Body of pancreas (tissue), 4 donors: Measurements from ENCODE around the gene GRXCR1.

Source experiments
- POLR2A ChIP-seq, 3 donors: fragments of 450-650 bp; IDR thresholded peaks; one replicate each; pipeline ENCODE4 v1.6.1; 2016; ENCODE audit warnings: antibody characterized with exemption in 3 of 3, mild to moderate bottlenecking in 2 of 3
- TF ChIP-seq, protein P1 (sequence below), 7 experiments: fragments of 450-650 bp in 4 of 7; fragments of 200-600 bp in 3 of 7; sonication (generic) in 3 of 7; IDR thresholded peaks; one replicate each; pipeline ENCODE4 v1.5.1; 2016 to 2019; ENCODE audit warnings: antibody characterized with exemption in 7 of 7

DNA sequence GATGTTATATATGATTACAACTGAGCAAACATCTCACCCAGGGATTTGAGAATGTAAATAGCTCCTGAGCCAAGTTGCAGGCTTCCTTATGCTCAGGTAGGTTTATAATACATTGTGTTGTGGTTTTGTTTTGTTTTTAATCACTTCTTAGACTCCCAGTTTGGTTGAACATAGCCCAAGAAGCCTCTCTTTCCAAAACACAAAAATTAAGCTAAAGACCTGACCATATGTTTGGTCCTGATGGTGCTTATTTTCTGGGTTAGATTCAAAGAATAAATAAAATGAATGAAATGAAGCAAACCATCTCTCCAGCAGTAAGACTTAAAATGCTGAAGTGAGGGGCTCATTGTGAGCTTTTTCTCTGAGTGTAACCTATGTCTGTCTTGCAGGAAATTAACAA lies 93.5 kb downstream of the GRXCR1 start:
- TF ChIP-seq, protein P1, sequence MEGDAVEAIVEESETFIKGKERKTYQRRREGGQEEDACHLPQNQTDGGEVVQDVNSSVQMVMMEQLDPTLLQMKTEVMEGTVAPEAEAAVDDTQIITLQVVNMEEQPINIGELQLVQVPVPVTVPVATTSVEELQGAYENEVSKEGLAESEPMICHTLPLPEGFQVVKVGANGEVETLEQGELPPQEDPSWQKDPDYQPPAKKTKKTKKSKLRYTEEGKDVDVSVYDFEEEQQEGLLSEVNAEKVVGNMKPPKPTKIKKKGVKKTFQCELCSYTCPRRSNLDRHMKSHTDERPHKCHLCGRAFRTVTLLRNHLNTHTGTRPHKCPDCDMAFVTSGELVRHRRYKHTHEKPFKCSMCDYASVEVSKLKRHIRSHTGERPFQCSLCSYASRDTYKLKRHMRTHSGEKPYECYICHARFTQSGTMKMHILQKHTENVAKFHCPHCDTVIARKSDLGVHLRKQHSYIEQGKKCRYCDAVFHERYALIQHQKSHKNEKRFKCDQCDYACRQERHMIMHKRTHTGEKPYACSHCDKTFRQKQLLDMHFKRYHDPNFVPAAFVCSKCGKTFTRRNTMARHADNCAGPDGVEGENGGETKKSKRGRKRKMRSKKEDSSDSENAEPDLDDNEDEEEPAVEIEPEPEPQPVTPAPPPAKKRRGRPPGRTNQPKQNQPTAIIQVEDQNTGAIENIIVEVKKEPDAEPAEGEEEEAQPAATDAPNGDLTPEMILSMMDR (IDR thresholded peaks at IDR 0.05) = no peak
- TF ChIP-seq POLR2A (IDR thresholded peaks at IDR 0.05) = no peak
